Body of pancreas (tissue), 4 donors: ENCODE data around the gene CDKN2D. TPM values are rescaled to one million over a fixed set of nuclear protein-coding genes. Genes with fewer than 3 reads are reported as not detected.
A peak's percentile ranks its signal among the peaks of the same experiment; 100 is the strongest.
"Not testable (repeated sequence)": the region's sequence is repeated elsewhere in the genome, so short reads cannot be mapped to it uniquely, and the experiment has no call there.

Experiments
- ATAC-seq: fragments of 150-250 bp; one replicate; pipeline ENCODE4 v1.9.1; 2016
- DNase-seq, 4 donors: peaks; one replicate each; pipeline ENCODE4 v3.0.0-alpha.2; 2019
- H3K27ac ChIP-seq, 4 donors: fragments of 200-600 bp; sonication (generic); 1 replicate in 3 of 4; 2 replicates in 1 of 4; pipeline versions ENCODE4 v1.5.1 to v1.6.1; 2016 to 2019; ENCODE audit warnings: mild to moderate bottlenecking in 1 of 4, mixed read lengths in 1 of 4, moderate library complexity in 1 of 4
- H3K27me3 ChIP-seq, 2 donors: fragments of 200-600 bp; sonication (generic); one replicate each; pipeline ENCODE4 v1.6.0; 2016; ENCODE audit warnings: mild to moderate bottlenecking in 1 of 2
- H3K36me3 ChIP-seq, 2 donors: fragments of 200-600 bp; sonication (generic); replicated peaks in 1 of 2; 2 replicates each; pipeline ENCODE4 v1.5.1; 2016; ENCODE audit warnings: low read depth in 2 of 2; ENCODE audit not compliant: insufficient read depth in 1 of 2
- H3K4me1 ChIP-seq: fragments of 200-600 bp; sonication (generic); one replicate; pipeline ENCODE4 v1.6.0; 2016
- H3K4me3 ChIP-seq, 2 donors: fragments of 200-600 bp; sonication (generic); 1 replicate in 1 of 2; 2 replicates in 1 of 2; pipeline ENCODE4 v1.5.1; 2016 to 2019
- H3K9me3 ChIP-seq, 3 donors: fragments of 200-600 bp; sonication (generic); 1 replicate in 2 of 3; 2 replicates in 1 of 3; pipeline ENCODE4 v1.5.1; 2016
- POLR2A ChIP-seq, 3 donors: fragments of 450-650 bp; IDR thresholded peaks; one replicate each; pipeline ENCODE4 v1.6.1; 2016; ENCODE audit warnings: antibody characterized with exemption in 3 of 3, mild to moderate bottlenecking in 2 of 3
- WGBS, 2 donors: methylation state at CpG; one replicate each; pipeline ENCODE4 v1.1.5; 2017; 5-methylcytosine and 5-hydroxymethylcytosine counted together
- intact Hi-C: fragments of 100-400 bp; cut with DNase I; formaldehyde crosslinking; loops from one replicate; pipeline ENCODE4 v1.15.1; 2023
- total RNA-seq, 2 donors: library from RNA; depleted of rRNA; stranded (reverse); fragments of >200 nt; gene quantifications; one replicate each; pipeline ENCODE4 v1.1.0, GENCODE V29; 2016
- TF ChIP-seq, protein P1 (sequence below), 7 experiments: fragments of 450-650 bp in 4 of 7; fragments of 200-600 bp in 3 of 7; sonication (generic) in 3 of 7; IDR thresholded peaks; one replicate each; pipeline ENCODE4 v1.5.1; 2016 to 2019; ENCODE audit warnings: antibody characterized with exemption in 7 of 7

Gene CDKN2D
- total RNA-seq, 2 donors from 2014 or later, result 2.6 to 4.9 TPM

GRCh38 chr19:10533646-10534386 lies 35.0 kb downstream of the CDKN2D start:
- whole genome bisulfite sequencing, 2 donors, result 68 to 76% methylated on average over 10 of the region's 10 CpGs
- Histone ChIP-seq H3K4me3 (no peak overlapping the region), H3K27me3 (no peaks in the 10 kb centered on the region), H3K9me3 (no peaks in the 10 kb centered on the region), H3K36me3 (no peaks in the 10 kb centered on the region), H3K27ac (no peak overlapping the region), H3K4me1 (no peaks in the 10 kb centered on the region)
- intact Hi-C loops, result no loop called here
- ATAC-seq (no peak), DNase-seq (no peak)
- TF ChIP-seq POLR2A (IDR thresholded peaks at IDR 0.05), result no peak
- TF ChIP-seq, protein P1, sequence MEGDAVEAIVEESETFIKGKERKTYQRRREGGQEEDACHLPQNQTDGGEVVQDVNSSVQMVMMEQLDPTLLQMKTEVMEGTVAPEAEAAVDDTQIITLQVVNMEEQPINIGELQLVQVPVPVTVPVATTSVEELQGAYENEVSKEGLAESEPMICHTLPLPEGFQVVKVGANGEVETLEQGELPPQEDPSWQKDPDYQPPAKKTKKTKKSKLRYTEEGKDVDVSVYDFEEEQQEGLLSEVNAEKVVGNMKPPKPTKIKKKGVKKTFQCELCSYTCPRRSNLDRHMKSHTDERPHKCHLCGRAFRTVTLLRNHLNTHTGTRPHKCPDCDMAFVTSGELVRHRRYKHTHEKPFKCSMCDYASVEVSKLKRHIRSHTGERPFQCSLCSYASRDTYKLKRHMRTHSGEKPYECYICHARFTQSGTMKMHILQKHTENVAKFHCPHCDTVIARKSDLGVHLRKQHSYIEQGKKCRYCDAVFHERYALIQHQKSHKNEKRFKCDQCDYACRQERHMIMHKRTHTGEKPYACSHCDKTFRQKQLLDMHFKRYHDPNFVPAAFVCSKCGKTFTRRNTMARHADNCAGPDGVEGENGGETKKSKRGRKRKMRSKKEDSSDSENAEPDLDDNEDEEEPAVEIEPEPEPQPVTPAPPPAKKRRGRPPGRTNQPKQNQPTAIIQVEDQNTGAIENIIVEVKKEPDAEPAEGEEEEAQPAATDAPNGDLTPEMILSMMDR (IDR thresholded peaks at IDR 0.05), result no peak

- intact Hi-C loops, result no loop called here
- no peaks in the 10 kb centered on the region for H3K4me1 ChIP-seq
- no peak overlapping the region for H3K27ac ChIP-seq
- ATAC-seq (no peak), DNase-seq (no peak)
- H3K4me3 ChIP-seq, result no peak overlapping the region
- no peaks in the 10 kb centered on the region for H3K27me3 ChIP-seq
- TF ChIP-seq POLR2A (IDR thresholded peaks at IDR 0.05), result no peak
- 100% methylated on average over 1 of the region's 1 CpG for WGBS, 2 donors
- no peaks in the 10 kb centered on the region for H3K36me3 ChIP-seq
- no peaks in the 10 kb centered on the region for H3K9me3 ChIP-seq
Measured at GRCh38 chr19:10532457-10532856, 36.3 kb downstream of the CDKN2D start.

DNA sequence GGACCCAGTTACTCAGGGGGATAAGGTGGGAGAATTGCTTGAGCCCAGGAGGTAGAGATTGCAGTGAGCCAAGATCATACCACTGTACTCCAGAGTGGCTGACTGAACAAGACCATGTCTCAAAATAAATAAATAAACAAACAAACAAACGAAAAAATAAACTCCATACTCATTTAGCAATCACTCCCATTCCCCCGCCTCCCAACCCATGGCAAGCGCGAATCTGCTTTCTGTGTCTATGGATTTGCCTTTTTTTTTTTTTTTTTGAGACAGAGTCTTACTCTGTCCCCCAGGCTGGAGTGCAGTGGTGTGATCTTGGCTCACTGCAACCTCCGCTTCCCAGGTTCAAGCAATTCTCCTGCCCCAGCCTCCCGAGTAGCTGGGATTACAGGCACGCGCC lies 41.9 kb downstream of the CDKN2D start:
- intact Hi-C loops, H3K4me1 ChIP-seq, H3K36me3 ChIP-seq, ATAC-seq, H3K27ac ChIP-seq, DNase-seq, H3K9me3 ChIP-seq, H3K4me3 ChIP-seq, H3K27me3 ChIP-seq: not testable (repeated sequence)
- 90 to 94% methylated on average over 8 of the region's 8 CpGs for WGBS, 2 donors

DNA sequence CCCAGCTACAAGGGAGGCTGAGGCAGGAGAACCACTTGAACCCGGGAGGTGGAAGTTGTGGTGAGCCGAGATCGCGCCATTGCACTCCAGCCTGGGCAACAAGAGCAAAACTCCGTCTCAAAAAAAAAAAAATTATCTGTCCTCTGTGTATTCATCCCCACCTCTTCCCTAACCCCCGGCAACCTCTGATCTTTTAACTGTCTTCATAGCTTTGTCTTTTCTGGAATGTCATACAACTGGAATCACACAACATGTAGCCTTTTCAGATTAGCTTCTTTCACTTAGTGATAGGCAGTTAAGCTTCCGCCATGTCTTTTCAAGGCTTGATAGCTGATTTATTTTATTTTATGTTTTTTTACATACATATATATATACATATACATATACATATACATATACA lies 43.1 kb downstream of the CDKN2D start:
- H3K4me1 ChIP-seq, result peaks cover 16% of the 10 kb centered on the region
- 88 to 94% methylated on average over 7 of the region's 7 CpGs for WGBS, 2 donors
- H3K27ac ChIP-seq, result no peak overlapping the region
- no peak overlapping the region for H3K4me3 ChIP-seq
- DNase-seq (no peak), ATAC-seq (no peak)
- no peaks in the 10 kb centered on the region for H3K9me3 ChIP-seq
- no peaks in the 10 kb centered on the region for H3K36me3 ChIP-seq
- TF ChIP-seq, protein P1 (IDR thresholded peaks at IDR 0.05), result no peak
- TF ChIP-seq POLR2A (IDR thresholded peaks at IDR 0.05), result no peak
- intact Hi-C loops, result no loop called here
- H3K27me3 ChIP-seq, result no peaks in the 10 kb centered on the region

- no peak for DNase-seq
- no peak for ATAC-seq
- Histone ChIP-seq H3K4me3 (no peak overlapping the region), H3K27me3 (no peaks in the 10 kb centered on the region), H3K4me1 (peaks cover 41% of the 10 kb centered on the region), H3K9me3 (no peaks in the 10 kb centered on the region), H3K27ac (peak overlapping the region in 3 of 4 donors; percentile 91 to 96 (median 92)), H3K36me3 (no peaks in the 10 kb centered on the region)
- TF ChIP-seq POLR2A (IDR thresholded peaks at IDR 0.05), result no peak
- TF ChIP-seq, protein P1 (IDR thresholded peaks at IDR 0.05), result no peak
- WGBS, 2 donors, result 65 to 68% methylated on average over 3 of the region's 3 CpGs
- intact Hi-C loops, result no loop called here
Measured at GRCh38 chr19:10523135-10523636, 45.6 kb downstream of the CDKN2D start.
